Right cardiac atrium (tissue), 5 donors: Measurements from ENCODE around the gene LRP1. TPM values are rescaled to one million over a fixed set of nuclear protein-coding genes. Genes with fewer than 3 reads are reported as not detected.

ENCODE experiments used
- ATAC-seq, 2 donors: fragments of 200-7000 bp; cut with Tn5 transposase; one replicate each; pipeline versions ENCODE4 v1.8.0 to v1.9.1; 2020; ENCODE audit warnings: moderate library complexity in 2 of 2, mild to moderate bottlenecking in 1 of 2
- DNase-seq, 3 donors: peaks; one replicate each; pipeline ENCODE4 v3.0.0-alpha.2; 2020
- H3K27ac ChIP-seq: one replicate; pipeline ENCODE4 v1.5.1; 2013; ENCODE audit warnings: mild to moderate bottlenecking, low read length, control low read depth, moderate library complexity
- H3K27me3 ChIP-seq: one replicate; pipeline ENCODE4 v1.6.1; 2013; ENCODE audit not compliant: control insufficient read depth, insufficient read depth
- H3K4me1 ChIP-seq: one replicate; pipeline ENCODE4 v1.6.1; 2013; ENCODE audit warnings: low read length; ENCODE audit not compliant: control insufficient read depth, insufficient read depth
- H3K4me3 ChIP-seq: one replicate; pipeline ENCODE4 v1.5.1; 2013; ENCODE audit warnings: low read length, control low read depth
- H3K9me3 ChIP-seq: one replicate; pipeline ENCODE4 v1.6.1; 2013; ENCODE audit warnings: low read length; ENCODE audit not compliant: control insufficient read depth
- WGBS: extraction: QIAGEN DNeasy Blood & Tissue Kit; methylation state at CpG from one replicate; pipeline ENCODE4 v1.1.7; 2013; 5-methylcytosine and 5-hydroxymethylcytosine counted together
- intact Hi-C, 4 donors: fragments of 100-400 bp; cut with DNase I; formaldehyde crosslinking; loops; one replicate each; pipeline versions ENCODE4 v1.11.0 to v1.14.0; 2022 to 2023
- polyA plus RNA-seq: library from polyadenylated mRNA; stranded (reverse); fragments of 200-250 nt; gene quantifications from one replicate; pipeline ENCODE4 v1.2.3, GENCODE V29; 2013
- total RNA-seq, 4 donors: library from RNA; stranded (reverse); fragmentation: NEBNext Ultra II Directional; extraction: Animal tissue kit (Norgen Biotek cat#: 25700); gene quantifications; one replicate each; pipeline ENCODE4 v1.2.1, GENCODE V29; 2021
- donor health status: healthy with polysubstance abuse.
- donor health status: DM: no; HTN: yes; CAD: no.
- donor health status: DM: no; HTN: no; CAD: no.
- donor health status: DM: no; HTN: yes; CAD: no; lungs with severe emphysema.
- donor health status: DM: yes; HTN: yes; CAD: no.

Gene LRP1
- total and polyA plus RNA-seq, 5 donors: 55.0 to 181 (median 140) TPM

DNA sequence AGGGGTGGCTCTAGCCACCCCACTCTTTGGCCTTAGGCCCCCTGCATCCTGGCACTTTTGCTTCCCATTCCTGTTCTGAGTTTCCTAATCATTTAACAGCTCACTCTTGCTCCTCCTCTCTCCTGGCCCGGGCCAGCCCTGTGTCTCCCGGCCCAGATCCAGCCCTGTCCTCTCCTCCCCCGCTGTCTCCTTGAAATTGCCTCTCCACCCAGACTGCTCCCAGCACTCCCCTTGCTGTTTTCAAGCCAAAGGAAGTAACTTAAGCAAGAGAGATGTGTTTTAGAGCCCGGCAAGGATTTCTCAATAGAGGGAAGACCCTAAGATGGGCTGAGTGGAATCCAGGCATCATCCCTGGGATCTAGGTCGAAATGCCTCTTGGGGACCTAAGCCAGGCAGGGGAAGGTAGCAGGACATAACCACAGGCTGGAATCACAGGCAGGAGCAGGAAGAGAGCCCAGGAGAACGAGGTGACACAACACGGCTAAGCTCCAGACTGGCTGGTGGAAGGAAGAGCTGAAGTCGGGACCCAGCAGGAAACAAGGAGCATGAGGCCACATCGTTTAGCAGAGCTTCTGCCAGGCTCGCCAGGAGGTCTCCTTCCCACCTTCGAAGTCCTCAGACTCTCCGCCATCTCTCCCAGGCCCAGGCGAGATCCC lies 21.1 kb downstream of the LRP1 start:
- 38% methylated on average over 13 of the region's 13 CpGs for WGBS
- H3K27me3 ChIP-seq: no peaks in the 10 kb centered on the region
- H3K9me3 ChIP-seq: no peaks in the 10 kb centered on the region
- DNase-seq: peak; percentile 86 to 94 (median 91)
- H3K27ac ChIP-seq: peak overlapping the region; percentile 95
- ATAC-seq: peak; percentile 91
- H3K4me1 ChIP-seq: peaks cover 38% of the 10 kb centered on the region
- H3K4me3 ChIP-seq: no peak overlapping the region
- intact Hi-C loops: no loop called here

- Histone ChIP-seq H3K27me3 (no peaks in the 10 kb centered on the region), H3K4me1 (peaks cover 35% of the 10 kb centered on the region), H3K27ac (no peak overlapping the region), H3K9me3 (no peaks in the 10 kb centered on the region), H3K4me3 (no peak overlapping the region)
- intact Hi-C loops: no loop called here
- ATAC-seq (no peak), DNase-seq (peak in 2 of 3 donors; percentile 42 to 55)
- 92% methylated on average over 6 of the region's 6 CpGs for WGBS
These were observed 22.2 kb downstream of the LRP1 start for GRCh38 chr12:57150400-57151000.

- ATAC-seq (peak in 1 of 2 donors; percentile 7), DNase-seq (peak; percentile 63 to 76 (median 75))
- H3K9me3 ChIP-seq: no peaks in the 10 kb centered on the region
- H3K4me1 ChIP-seq: peaks cover 35% of the 10 kb centered on the region
- H3K27me3 ChIP-seq: no peaks in the 10 kb centered on the region
- no peak overlapping the region for H3K4me3 ChIP-seq
- intact Hi-C loops: no loop called here
- WGBS: 42% methylated on average over 17 of the region's 17 CpGs
- H3K27ac ChIP-seq: peak overlapping the region; percentile 68
These were observed 23.7 kb downstream of the LRP1 start for GRCh38 chr12:57151741-57152630.

DNA sequence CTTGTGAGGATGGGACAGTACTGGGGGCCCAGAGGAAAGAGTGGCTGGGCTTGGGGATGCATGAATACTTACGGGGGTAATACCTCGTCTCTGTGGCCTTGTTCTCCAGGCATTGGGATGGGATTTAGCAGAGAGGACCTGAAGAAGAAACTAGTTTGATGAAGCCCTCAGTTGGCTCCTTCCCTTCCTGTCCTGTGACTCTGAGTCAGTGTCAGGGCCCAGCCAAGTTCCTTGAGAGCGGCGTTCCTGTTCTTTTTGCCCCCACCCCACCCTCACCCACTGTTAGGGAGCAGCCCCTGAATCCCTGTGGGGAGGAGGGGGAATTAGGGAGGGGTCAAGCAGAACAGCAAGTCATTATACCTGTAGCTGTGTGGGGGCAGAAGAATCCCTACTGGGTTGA lies 24.4 kb downstream of the LRP1 start:
- DNase-seq (peak; percentile 51 to 68 (median 66)), ATAC-seq (peak; percentile 5 to 30)
- Histone ChIP-seq H3K27me3 (no peaks in the 10 kb centered on the region), H3K4me3 (no peak overlapping the region), H3K9me3 (no peaks in the 10 kb centered on the region), H3K27ac (peak overlapping the region; percentile 68), H3K4me1 (peaks cover 35% of the 10 kb centered on the region)
- WGBS: 56% methylated on average over 4 of the region's 4 CpGs
- intact Hi-C loops: no loop called here

- intact Hi-C loops: no loop called here
- no peaks in the 10 kb centered on the region for H3K9me3 ChIP-seq
- no peak overlapping the region for H3K27ac ChIP-seq
- WGBS: 90% methylated on average over 1 of the region's 1 CpG
- H3K4me1 ChIP-seq: peaks cover 35% of the 10 kb centered on the region
- no peak overlapping the region for H3K4me3 ChIP-seq
- no peaks in the 10 kb centered on the region for H3K27me3 ChIP-seq
- DNase-seq: peak in 1 of 3 donors; percentile 28
- ATAC-seq: peak in 1 of 2 donors; percentile 8
These were observed 25.2 kb downstream of the LRP1 start for GRCh38 chr12:57153415-57153997.

DNA sequence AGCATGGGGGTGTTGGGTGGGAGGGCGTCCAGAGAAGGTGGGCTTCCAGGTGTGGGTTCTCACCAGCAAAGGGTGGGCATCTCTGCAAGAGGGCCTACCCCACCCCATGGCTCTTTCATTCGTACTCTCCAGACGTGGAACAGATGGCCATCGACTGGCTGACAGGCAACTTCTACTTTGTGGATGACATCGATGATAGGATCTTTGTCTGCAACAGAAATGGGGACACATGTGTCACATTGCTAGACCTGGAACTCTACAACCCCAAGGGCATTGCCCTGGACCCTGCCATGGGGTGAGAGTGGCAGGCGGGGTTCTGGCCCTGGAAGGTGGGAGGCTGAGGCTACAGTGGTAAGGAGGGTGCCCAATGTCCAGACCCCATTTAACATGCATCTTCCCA lies 25.8 kb downstream of the LRP1 start:
- no peaks in the 10 kb centered on the region for H3K9me3 ChIP-seq
- no peak overlapping the region for H3K27ac ChIP-seq
- 92% methylated on average over 6 of the region's 6 CpGs for WGBS
- H3K4me3 ChIP-seq: no peak overlapping the region
- peak in 2 of 3 donors; percentile 42 to 50 for DNase-seq
- intact Hi-C loops: no loop called here
- peaks cover 34% of the 10 kb centered on the region for H3K4me1 ChIP-seq
- H3K27me3 ChIP-seq: no peaks in the 10 kb centered on the region
- no peak for ATAC-seq

- intact Hi-C loops: no loop called here
- peaks cover 30% of the 10 kb centered on the region for H3K4me1 ChIP-seq
- H3K4me3 ChIP-seq: no peak overlapping the region
- no peak for DNase-seq
- WGBS: 86% methylated on average over 5 of the region's 5 CpGs
- no peaks in the 10 kb centered on the region for H3K9me3 ChIP-seq
- H3K27me3 ChIP-seq: no peaks in the 10 kb centered on the region
- no peak overlapping the region for H3K27ac ChIP-seq
- ATAC-seq: no peak
These were observed 26.6 kb downstream of the LRP1 start for GRCh38 chr12:57154804-57155434.

DNA sequence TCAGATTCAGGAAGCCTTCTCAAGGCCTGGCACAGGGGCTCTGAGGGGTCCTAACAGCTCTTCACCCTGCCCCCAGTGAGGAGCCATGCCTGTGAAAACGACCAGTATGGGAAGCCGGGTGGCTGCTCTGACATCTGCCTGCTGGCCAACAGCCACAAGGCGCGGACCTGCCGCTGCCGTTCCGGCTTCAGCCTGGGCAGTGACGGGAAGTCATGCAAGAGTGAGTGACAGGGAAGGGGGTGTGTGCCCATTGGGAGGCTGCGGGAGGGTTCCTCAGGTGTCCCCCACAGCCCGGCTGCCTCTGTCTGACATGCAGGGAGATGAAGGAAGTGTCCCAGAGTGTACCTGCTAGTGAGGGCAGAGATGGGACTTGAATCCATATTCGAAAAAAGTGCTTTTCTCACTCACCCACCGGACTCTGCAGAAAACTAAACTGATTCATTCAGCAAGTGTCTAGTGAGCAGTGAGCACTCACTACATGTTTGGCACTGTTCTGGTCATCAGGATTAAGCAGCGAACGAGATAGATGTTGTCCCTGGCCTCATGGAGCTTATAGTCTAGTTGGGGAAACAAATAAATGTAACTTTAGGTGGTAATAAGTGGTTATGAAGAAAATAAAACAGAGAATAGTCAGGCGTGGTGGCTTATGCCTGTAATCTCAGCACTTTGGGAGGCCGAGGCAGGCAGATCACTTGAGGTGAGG lies 28.6 kb downstream of the LRP1 start:
- intact Hi-C loops: no loop called here
- Histone ChIP-seq H3K4me1 (peaks cover 19% of the 10 kb centered on the region), H3K4me3 (no peak overlapping the region), H3K27me3 (no peaks in the 10 kb centered on the region), H3K9me3 (no peaks in the 10 kb centered on the region), H3K27ac (no peak overlapping the region)
- ATAC-seq (no peak), DNase-seq (peak in 2 of 3 donors; percentile 78 to 79)
- 70% methylated on average over 16 of the region's 16 CpGs for WGBS

GRCh38 chr12:57157588-57158173 lies 29.4 kb downstream of the LRP1 start:
- H3K27me3 ChIP-seq: no peaks in the 10 kb centered on the region
- DNase-seq (peak in 2 of 3 donors; percentile 47 to 57), ATAC-seq (no peak)
- no peak overlapping the region for H3K27ac ChIP-seq
- WGBS: 85% methylated on average over 5 of the region's 5 CpGs
- intact Hi-C loops: no loop called here
- H3K4me1 ChIP-seq: peaks cover 12% of the 10 kb centered on the region
- H3K9me3 ChIP-seq: no peaks in the 10 kb centered on the region
- H3K4me3 ChIP-seq: no peak overlapping the region

DNA sequence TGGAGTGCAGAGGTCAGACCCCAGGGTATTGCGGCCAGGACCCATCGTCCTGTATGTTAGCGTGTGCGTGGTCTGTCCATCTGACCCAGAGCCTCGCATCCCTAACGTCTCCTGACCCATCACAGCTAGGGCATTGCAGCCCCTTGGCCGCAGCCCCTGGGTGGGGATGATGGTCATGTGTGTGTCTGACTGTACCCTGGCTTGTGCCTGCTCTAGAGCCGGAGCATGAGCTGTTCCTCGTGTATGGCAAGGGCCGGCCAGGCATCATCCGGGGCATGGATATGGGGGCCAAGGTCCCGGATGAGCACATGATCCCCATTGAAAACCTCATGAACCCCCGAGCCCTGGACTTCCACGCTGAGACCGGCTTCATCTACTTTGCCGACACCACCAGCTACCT lies 29.9 kb downstream of the LRP1 start:
- H3K27me3 ChIP-seq: no peaks in the 10 kb centered on the region
- peak in 1 of 3 donors; percentile 54 for DNase-seq
- no peak overlapping the region for H3K27ac ChIP-seq
- 81% methylated on average over 16 of the region's 16 CpGs for WGBS
- intact Hi-C loops: no loop called here
- H3K4me3 ChIP-seq: no peak overlapping the region
- H3K4me1 ChIP-seq: peaks cover 8% of the 10 kb centered on the region
- H3K9me3 ChIP-seq: no peaks in the 10 kb centered on the region
- no peak for ATAC-seq
